Measurements from ENCODE around the gene WEE1. TPM values are rescaled to one million over a fixed set of nuclear protein-coding genes. Genes with fewer than 3 reads are reported as not detected.
A peak's percentile ranks its signal among the peaks of the same experiment; 100 is the strongest.

WEE1 gene
- total and polyA plus RNA-seq, 10 of the 15 experiments (the other 5 are each of a cell fraction or from before 2014, with no cell fraction given) = 13.8 to 69.5 (median 45.4) TPM

- POLR2A ChIA-PET = interaction anchor here (0.7 to 4.0 kb wide), 6 partner anchors 8 to 114 kb away, joined by 6 to 17 read pairs (median 8); partner anchors contain the start of gene ZNF143
- RAD21 ChIA-PET (ENCODE audit: unreplicated experiment) = interaction anchor here (0.7 to 4.0 kb wide), 7 partner anchors 26 to 728 kb away, joined by 3 to 46 read pairs (median 16); partner anchors contain the start of gene ZNF143
- peak overlapping the region; percentile 90 for H3K27ac ChIP-seq (ENCODE audit: control insufficient read depth, insufficient read depth)
- peaks cover 1% of the 10 kb centered on the region; the same call in 1 of the 2 replicates for H3K4me1 ChIP-seq (ENCODE audit: control insufficient read depth, insufficient read depth, low read length)
- peaks cover 0 to 3% of the 10 kb centered on the region in 2 experiments; a peak in 2 of 4 replicates for H3K36me3 ChIP-seq (ENCODE audit: control insufficient read depth in 2 of 2, insufficient read depth in 2 of 2, low read length in 1 of 2)
- no peaks in the 10 kb centered on the region for H4K20me1 ChIP-seq (ENCODE audit: control insufficient read depth, insufficient read depth)
- BruUV-seq (replicated peaks) = no TSS peak
- H3K4me3 ChIP-seq = peak overlapping the region; percentile 90
- DNase-seq (ENCODE audit: low read depth, low spot score) (no peak), ATAC-seq (no peak), FAIRE-seq (no peak)
- peak overlapping the region; percentile 41 for H3K4me2 ChIP-seq (ENCODE audit: control insufficient read depth, insufficient read depth)
- peak overlapping the region; percentile 76 for H3K9ac ChIP-seq (ENCODE audit: control insufficient read depth, insufficient read depth, low read length)
- no peaks in the 10 kb centered on the region for H3K9me3 ChIP-seq (replicated peaks; ENCODE audit: control insufficient read depth, insufficient read depth, low read length)
- CTCF ChIA-PET = interaction anchor here (0.9 to 3.7 kb wide), 8 partner anchors 9 to 173 kb away, joined by 3 to 31 read pairs (median 8); no protein-coding TSS in a partner anchor
- peaks cover 61% of the 10 kb centered on the region for H3K79me2 ChIP-seq (ENCODE audit: control insufficient read depth, insufficient read depth, low read length)
- under 1% methylated on average over 43 of the region's 43 CpGs for WGBS (ENCODE audit: insufficient coverage, insufficient replicate concordance, low lambda C conversion rate, missing lambda C conversion rate)
- H3K27me3 ChIP-seq (replicated peaks in 1 of 2; ENCODE audit: control insufficient read depth in 2 of 2, insufficient read depth in 2 of 2, low read length in 1 of 2) = no peaks in the 10 kb centered on the region
- peak overlapping the region; percentile 72 for H2AFZ ChIP-seq (ENCODE audit: control insufficient read depth, low read depth, low read length)
- in situ Hi-C loops (cut with MboI) (no loop called here), intact Hi-C loops (cut with micrococcal nuclease; ENCODE audit: unreplicated experiment) (no loop called here)
- SMC1A ChIA-PET (ENCODE audit: uncharacterized antibody, unreplicated experiment) = interaction anchor here (0.6 to 3.8 kb wide), 13 partner anchors 9 to 174 kb away, joined by 3 to 64 read pairs (median 11); no protein-coding TSS in a partner anchor
- TF ChIP-seq IRF5 (IDR thresholded peaks at IDR 0.05; ENCODE audit: borderline replicate concordance) = no peak
- TF ChIP-seq POLR2A (IDR thresholded peaks at IDR 0.05; ENCODE audit: low read depth, low read length) = peak; percentile 54
- TF ChIP-seq IRF3 (IDR thresholded peaks at IDR 0.05) = no peak
- no peak for TF ChIP-seq ZBTB33 (IDR thresholded peaks at IDR 0.05)
- no peak for TF ChIP-seq ESRRA (IDR thresholded peaks at IDR 0.05; ENCODE audit: low read length)
- TF ChIP-seq NFYB (IDR thresholded peaks at IDR 0.05; ENCODE audit: insufficient read depth, low read depth, low read length) = no peak
- TF ChIP-seq CREM (IDR thresholded peaks at IDR 0.05; ENCODE audit: low read depth) = no peak
- no peak for TF ChIP-seq ATF2 (IDR thresholded peaks at IDR 0.05; ENCODE audit: low read length)
- no peak for TF ChIP-seq ZNF207 (IDR thresholded peaks at IDR 0.05; ENCODE audit: borderline replicate concordance)
- no peak for TF ChIP-seq NR2F1 (conservative IDR thresholded peaks at IDR 0.05)
- TF ChIP-seq BHLHE40 (IDR thresholded peaks at IDR 0.05; ENCODE audit: borderline replicate concordance in 1 of 2, low read depth in 2 of 2, low read length in 1 of 2) = 0 out of 4 replicates have a peak, but pooled peaks of 1 of the 2 experiments have one; percentile 13
- TF ChIP-seq ZNF24 (IDR thresholded peaks at IDR 0.05) = no peak
- no peak for TF ChIP-seq ZNF687 (IDR thresholded peaks at IDR 0.05)
Measured at GRCh38 chr11:9574622-9575259, 1.3 kb downstream of the WEE1 start.

Measured in GM12878 (cell line).